ENCODE data around the gene C1orf122.

GRCh38 chr1:37764414-37764825, 43.2 kb upstream of the C1orf122 start:
- TF ChIP-seq CTCF (IDR thresholded peaks at IDR 0.05; ENCODE audit: low read length) (no peak), EZH2 (optimal IDR thresholded peaks at IDR 0.05; ENCODE audit: low read depth, low read length) (no peak), EZH2phosphoT487 (IDR thresholded peaks at IDR 0.05; ENCODE audit: low read length) (no peak)
